HG02623 (cell line): ENCODE data around the gene NLN.
"Not testable (repeated sequence)": the region's sequence is repeated elsewhere in the genome, so short reads cannot be mapped to it uniquely, and the experiment has no call there.

ENCODE experiments used
- ATAC-seq: cut with Tn5 transposase; IDR thresholded peaks from one replicate; pipeline ENCODE4 v1.9.1; 2021; ENCODE audit warnings: moderate library complexity; ENCODE audit not compliant: unreplicated experiment

The NLN gene

GRCh38 chr5:65769539-65769938, 47.5 kb downstream of the NLN start:
- ATAC-seq = no peak

DNA sequence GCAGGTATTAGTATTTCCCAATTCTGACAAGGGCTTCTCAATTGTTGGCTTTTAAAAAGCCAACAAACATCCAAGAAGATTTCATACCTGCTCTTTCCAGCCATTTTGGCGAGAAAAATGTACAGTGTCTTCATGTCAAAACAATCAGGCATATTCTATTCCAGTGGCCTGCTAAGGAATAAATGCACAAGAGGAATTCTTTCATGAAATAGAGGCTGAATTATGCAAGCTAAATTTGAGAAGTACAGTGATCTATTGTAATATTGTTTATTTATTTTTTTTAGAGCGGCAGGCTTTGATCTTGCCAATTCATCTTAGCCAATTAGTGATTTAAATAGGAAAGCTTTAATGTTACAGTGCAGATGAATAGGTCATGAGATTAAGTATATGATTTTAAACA, 49.3 kb downstream of the NLN start:
- ATAC-seq = no peak

GRCh38 chr5:65772963-65773362, 51.0 kb downstream of the NLN start:
- ATAC-seq = not testable (repeated sequence)

GRCh38 chr5:65774346-65774745, 52.3 kb downstream of the NLN start:
- ATAC-seq = no peak

DNA sequence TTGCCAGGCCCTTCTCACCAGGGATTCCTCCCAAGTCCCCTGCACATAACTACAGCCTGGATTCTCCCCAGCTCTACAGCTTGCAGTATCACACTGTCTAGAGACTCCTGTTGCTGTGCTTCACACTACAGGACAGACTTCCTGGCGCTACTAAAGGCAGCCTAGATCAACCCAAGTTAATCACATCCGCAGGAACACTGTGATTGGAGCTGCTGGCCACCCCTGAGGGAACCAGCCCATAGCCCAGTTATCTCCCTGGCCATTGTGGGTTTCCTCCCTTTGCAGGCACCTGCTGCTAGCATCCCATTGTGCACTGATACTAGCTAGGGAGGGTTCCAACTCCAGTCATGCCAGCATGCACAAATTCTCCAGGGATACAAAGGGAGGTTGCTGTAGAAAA, 53.5 kb downstream of the NLN start:
- ATAC-seq = no peak

DNA sequence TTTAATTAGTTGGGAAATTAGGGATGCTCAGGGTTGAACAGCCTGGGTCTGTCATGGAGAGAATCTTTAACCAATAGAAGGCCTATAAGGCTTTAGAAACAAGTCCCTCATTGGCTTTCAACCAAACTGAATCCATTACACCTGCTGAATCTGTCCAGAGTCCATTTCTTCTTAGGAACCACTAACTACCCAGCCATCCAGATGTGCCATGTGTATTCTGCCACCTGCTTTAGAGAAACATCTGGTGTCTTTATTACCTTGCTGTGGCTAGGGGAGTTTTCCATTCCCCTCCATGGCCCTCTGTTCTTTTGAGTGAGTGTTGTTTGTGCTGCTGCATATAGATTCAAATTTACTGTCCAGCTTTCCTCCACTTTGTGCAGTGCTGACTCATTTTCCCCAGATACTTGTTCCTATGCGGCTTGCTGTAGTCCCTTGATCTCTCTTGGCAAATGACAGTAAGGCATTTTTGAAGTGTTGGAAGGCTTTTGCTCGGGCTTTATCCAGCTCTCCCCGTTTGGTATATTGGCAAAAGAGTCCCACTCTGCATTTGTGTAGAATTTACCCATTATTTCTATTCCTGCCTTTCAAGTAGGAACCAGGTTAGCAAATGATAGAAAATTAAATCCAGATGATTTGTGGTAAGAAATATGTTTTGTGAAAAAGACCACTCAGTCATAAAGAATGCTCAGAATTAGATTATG, 54.6 kb downstream of the NLN start:
- no peak for ATAC-seq

DNA sequence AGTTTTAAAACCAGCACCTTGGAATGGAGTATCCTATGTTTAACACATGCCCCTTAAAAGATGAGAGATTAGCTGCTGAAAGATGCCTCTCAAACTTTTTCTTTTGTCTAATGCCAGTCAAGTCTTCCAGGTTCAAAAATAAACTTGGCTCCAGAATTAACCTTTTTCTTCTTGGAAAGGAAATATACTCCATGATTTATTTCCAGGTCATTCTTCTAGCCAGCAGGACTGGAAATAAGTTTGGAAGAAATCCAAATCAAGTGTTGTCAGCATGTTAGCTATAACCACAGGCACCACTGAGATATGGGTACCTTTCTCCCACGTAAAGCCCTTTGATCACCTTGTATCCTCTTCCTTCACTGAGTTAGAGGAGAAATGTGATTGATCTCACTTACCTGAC, 56.1 kb downstream of the NLN start:
- ATAC-seq = no peak

GRCh38 chr5:65779643-65780042, 57.6 kb downstream of the NLN start:
- no peak for ATAC-seq

- not testable (repeated sequence) for ATAC-seq
Measured at GRCh38 chr5:65788296-65788695, 66.3 kb downstream of the NLN start.

- ATAC-seq = no peak
Measured at GRCh38 chr5:65790371-65791163, 68.6 kb downstream of the NLN start.

GRCh38 chr5:65791712-65792673, 70.0 kb downstream of the NLN start:
- ATAC-seq = no peak

DNA sequence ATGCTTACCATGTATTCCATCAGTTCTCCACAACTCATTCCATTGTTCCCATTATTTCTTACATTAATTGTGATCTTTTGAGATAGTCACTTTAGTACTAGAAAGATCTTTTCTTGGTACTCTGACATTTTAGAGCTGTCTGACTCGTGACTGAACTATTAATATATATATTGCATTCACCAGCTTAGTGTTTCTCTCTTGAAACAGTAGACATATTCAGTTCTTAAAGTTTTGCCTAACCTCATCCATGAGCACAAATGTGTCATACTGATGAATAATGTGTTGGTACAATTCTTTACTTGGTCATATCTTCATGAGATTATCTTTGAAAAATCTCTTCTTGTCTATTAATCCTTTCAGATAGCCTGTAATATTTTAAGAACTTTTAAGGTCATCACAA, 74.3 kb downstream of the NLN start:
- no peak for ATAC-seq

GRCh38 chr5:65796751-65797316, 74.8 kb downstream of the NLN start:
- ATAC-seq = no peak

- no peak for ATAC-seq
Measured at GRCh38 chr5:65797481-65797880, 75.5 kb downstream of the NLN start.

DNA sequence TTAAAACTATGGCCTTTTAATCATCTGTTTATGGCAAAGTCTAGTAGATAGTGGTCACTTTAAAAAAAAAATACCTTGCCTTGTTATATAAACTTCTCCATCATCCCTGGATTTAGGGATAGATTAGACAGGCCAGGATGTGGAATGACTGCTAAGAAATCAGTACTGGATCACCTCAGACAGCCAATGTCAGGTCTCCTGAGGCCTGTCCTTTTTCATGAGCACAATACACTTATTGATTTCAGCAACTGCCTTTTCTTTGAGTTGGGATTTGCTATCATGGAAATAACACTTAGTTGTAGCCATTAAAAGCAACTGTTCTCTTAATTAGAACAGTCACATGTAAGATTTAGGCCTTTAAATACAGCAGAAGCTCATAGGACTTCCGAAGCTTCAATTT, 77.9 kb downstream of the NLN start:
- no peak for ATAC-seq

GRCh38 chr5:65800775-65801174, 78.8 kb downstream of the NLN start:
- ATAC-seq = no peak

- no peak for ATAC-seq
Measured at GRCh38 chr5:65801352-65801783, 79.4 kb downstream of the NLN start.

- ATAC-seq = no peak
Measured at GRCh38 chr5:65802080-65802479, 80.1 kb downstream of the NLN start.

- no peak for ATAC-seq
Measured at GRCh38 chr5:65802820-65803219, 80.8 kb downstream of the NLN start.

- no peak for ATAC-seq
Measured at GRCh38 chr5:65803699-65804391, 81.8 kb downstream of the NLN start.
